Astrocyte (in vitro differentiated cells and primary cell): ENCODE results near the gene PTPRN2. TPM values are rescaled to one million over a fixed set of nuclear protein-coding genes. Genes with fewer than 3 reads are reported as not detected.

Source experiments
- DNase-seq: peaks from one replicate; pipeline ENCODE4 v3.0.0-alpha.2; 2010; ENCODE audit warnings: low read depth
- FAIRE-seq: peaks from 2 replicates; lab custom pipeline; 2011; peaks lifted over from hg19 to GRCh38; lab: Jason Lieb, UNC
- H2AFZ ChIP-seq: 2 replicates; pipeline ENCODE4 v1.6.0; 2012; ENCODE audit warnings: low read depth, low read length, inconsistent platforms
- H3K27ac ChIP-seq: 2 replicates; pipeline ENCODE4 v1.5.1; 2011; ENCODE audit warnings: low read depth, low read length, inconsistent platforms
- H3K27me3 ChIP-seq: 2 replicates; pipeline ENCODE4 v1.6.0; 2011; ENCODE audit warnings: low read length, inconsistent platforms; ENCODE audit not compliant: insufficient read depth
- H3K36me3 ChIP-seq: 2 replicates; pipeline ENCODE4 v1.5.1; 2011; ENCODE audit warnings: low read length, inconsistent platforms; ENCODE audit not compliant: insufficient read depth
- H3K4me1 ChIP-seq: 2 replicates; pipeline ENCODE4 v1.5.1; 2011; ENCODE audit warnings: low read length, inconsistent platforms; ENCODE audit not compliant: insufficient read depth
- H3K4me2 ChIP-seq: 2 replicates; pipeline ENCODE4 v1.6.0; 2012; ENCODE audit warnings: low read length, inconsistent platforms
- H3K4me3 ChIP-seq: 2 replicates; pipeline ENCODE4 v1.5.1; 2011; ENCODE audit warnings: low read depth, mild to moderate bottlenecking, low read length, inconsistent platforms; ENCODE audit not compliant: insufficient read depth
- H3K79me2 ChIP-seq: 2 replicates; pipeline ENCODE4 v1.6.0; 2012; ENCODE audit warnings: mild to moderate bottlenecking, low read length, inconsistent platforms; ENCODE audit not compliant: insufficient read depth
- H3K9ac ChIP-seq: 2 replicates; pipeline ENCODE4 v1.6.0; 2012; ENCODE audit warnings: mild to moderate bottlenecking, low read length, inconsistent platforms
- H3K9me3 ChIP-seq: 2 replicates; pipeline ENCODE4 v1.5.1; 2012; ENCODE audit warnings: low read depth, mild to moderate bottlenecking, low read length, inconsistent platforms; ENCODE audit not compliant: insufficient read depth
- H4K20me1 ChIP-seq: 2 replicates; pipeline ENCODE4 v1.6.0; 2012; ENCODE audit warnings: low read length, inconsistent platforms; ENCODE audit not compliant: insufficient read depth
- H3K27ac Mint-ChIP-seq: one replicate; pipeline ENCODE4 v1.8.0; 2021; ENCODE audit warnings: mild to moderate bottlenecking, mixed read lengths; ENCODE audit not compliant: unreplicated experiment
- H3K27me3 Mint-ChIP-seq: one replicate; pipeline ENCODE4 v1.8.0; 2021; ENCODE audit warnings: low read depth, mixed read lengths; ENCODE audit not compliant: unreplicated experiment
- H3K36me3 Mint-ChIP-seq: one replicate; pipeline ENCODE4 v1.8.0; 2021; ENCODE audit warnings: low read depth, mixed read lengths; ENCODE audit not compliant: unreplicated experiment
- H3K4me1 Mint-ChIP-seq: one replicate; pipeline ENCODE4 v1.8.0; 2021; ENCODE audit warnings: low read depth, mixed read lengths; ENCODE audit not compliant: unreplicated experiment
- H3K4me3 Mint-ChIP-seq: one replicate; pipeline ENCODE4 v1.8.0; 2021; ENCODE audit warnings: mild to moderate bottlenecking, moderate library complexity, mixed read lengths; ENCODE audit not compliant: unreplicated experiment
- H3K9me3 Mint-ChIP-seq: one replicate; pipeline ENCODE4 v1.8.0; 2021; ENCODE audit warnings: mild to moderate bottlenecking, mixed read lengths; ENCODE audit not compliant: unreplicated experiment
- CTCF ChIP-seq: IDR thresholded peaks from 2 replicates; pipeline ENCODE4 v1.5.1; 2011; ENCODE audit warnings: low read depth, mild to moderate bottlenecking, inconsistent platforms, low read length, moderate library complexity; ENCODE audit not compliant: insufficient read depth
- EZH2 ChIP-seq: IDR thresholded peaks from 2 replicates; pipeline ENCODE4 v1.6.1; 2012; ENCODE audit warnings: mild to moderate bottlenecking, low read length, inconsistent platforms; ENCODE audit not compliant: insufficient read depth
- total RNA-seq: library from RNA; stranded (reverse); gene quantifications from 2 replicates; pipeline ENCODE4 v1.2.1, GENCODE V29; 2021

Gene PTPRN2
- total RNA-seq, 1 donor from 2014 or later = 0.09 TPM

- no peak for TF ChIP-seq CTCF
- TF ChIP-seq EZH2 = no peak
- H3K4me1 Mint-ChIP-seq = no peaks in the 10 kb centered on the region
- DNase-seq = no peak
- H4K20me1 ChIP-seq = no peaks in the 10 kb centered on the region
- no peaks in the 10 kb centered on the region for H3K27me3 Mint-ChIP-seq
- no peak overlapping the region for H3K27ac ChIP-seq
- H3K36me3 ChIP-seq = no peaks in the 10 kb centered on the region
- peaks cover 6% of the 10 kb centered on the region for H3K9me3 Mint-ChIP-seq
- H3K79me2 ChIP-seq = no peaks in the 10 kb centered on the region
- no peak overlapping the region for H3K9ac ChIP-seq
- FAIRE-seq = no peak
- H3K36me3 Mint-ChIP-seq = no peaks in the 10 kb centered on the region
- peaks cover 2% of the 10 kb centered on the region for H3K9me3 ChIP-seq
- no peak overlapping the region for H2AFZ ChIP-seq
- H3K4me2 ChIP-seq = no peak overlapping the region
- H3K27ac Mint-ChIP-seq = no peak overlapping the region
- no peaks in the 10 kb centered on the region for H3K27me3 ChIP-seq
- H3K4me3 Mint-ChIP-seq = no peak overlapping the region
- no peak overlapping the region for H3K4me3 ChIP-seq
- H3K4me1 ChIP-seq = no peaks in the 10 kb centered on the region
Observed at GRCh38 chr7:158094671-158095226, 492.9 kb downstream of the PTPRN2 start.

- H3K4me1 Mint-ChIP-seq = no peaks in the 10 kb centered on the region
- no peak overlapping the region for H3K27ac ChIP-seq
- H3K9me3 Mint-ChIP-seq = peaks cover 6% of the 10 kb centered on the region
- H3K4me1 ChIP-seq = no peaks in the 10 kb centered on the region
- no peak overlapping the region for H2AFZ ChIP-seq
- H3K4me3 ChIP-seq = no peak overlapping the region
- H3K27ac Mint-ChIP-seq = no peak overlapping the region
- no peaks in the 10 kb centered on the region for H3K27me3 ChIP-seq
- H3K27me3 Mint-ChIP-seq = no peaks in the 10 kb centered on the region
- peaks cover 2% of the 10 kb centered on the region for H3K9me3 ChIP-seq
- TF ChIP-seq EZH2 = no peak
- TF ChIP-seq CTCF = no peak
- no peak overlapping the region for H3K4me2 ChIP-seq
- no peaks in the 10 kb centered on the region for H3K79me2 ChIP-seq
- no peaks in the 10 kb centered on the region for H4K20me1 ChIP-seq
- no peak overlapping the region for H3K4me3 Mint-ChIP-seq
- FAIRE-seq (no peak), DNase-seq (no peak)
- H3K9ac ChIP-seq = no peak overlapping the region
- H3K36me3 Mint-ChIP-seq = no peaks in the 10 kb centered on the region
- H3K36me3 ChIP-seq = no peaks in the 10 kb centered on the region
Observed at GRCh38 chr7:158094046-158094445, 493.6 kb downstream of the PTPRN2 start.

- Histone ChIP-seq H3K4me1 (no peaks in the 10 kb centered on the region), H3K4me3 (no peak overlapping the region), H4K20me1 (no peaks in the 10 kb centered on the region), H3K4me2 (no peak overlapping the region), H3K27ac (no peak overlapping the region), H3K9ac (no peak overlapping the region), H3K79me2 (no peaks in the 10 kb centered on the region), H3K9me3 (peaks cover 2% of the 10 kb centered on the region), H3K27me3 (no peaks in the 10 kb centered on the region), H3K36me3 (no peaks in the 10 kb centered on the region), H2AFZ (no peak overlapping the region)
- Mint-ChIP-seq H3K9me3 (peaks cover 6% of the 10 kb centered on the region), H3K27me3 (no peaks in the 10 kb centered on the region), H3K27ac (no peak overlapping the region), H3K4me3 (no peak overlapping the region), H3K4me1 (no peaks in the 10 kb centered on the region), H3K36me3 (no peaks in the 10 kb centered on the region)
- DNase-seq = no peak
- no peak for FAIRE-seq
- no peak for TF ChIP-seq EZH2
- no peak for TF ChIP-seq CTCF
Observed at GRCh38 chr7:158093156-158093796, 494.3 kb downstream of the PTPRN2 start.
